CD14-positive monocyte (primary cell): ENCODE measurements around the gene LDLRAD2. TPM values are rescaled to one million over a fixed set of nuclear protein-coding genes. Genes with fewer than 3 reads are reported as not detected.

Experiments used
- DNase-seq, 3 donors: peaks; one replicate each; pipeline ENCODE4 v3.0.0-alpha.2; 2011 to 2022
- H2AFZ ChIP-seq: 2 replicates; pipeline ENCODE4 v1.6.0; 2012; ENCODE audit warnings: mild to moderate bottlenecking, low read depth, low read length, inconsistent platforms; ENCODE audit not compliant: insufficient read depth, poor library complexity, severe bottlenecking
- H3K27ac ChIP-seq, 2 donors: 1 replicate in 1 of 2; 2 replicates in 1 of 2; pipeline ENCODE4 v1.5.1; 2012 to 2013; ENCODE audit warnings: low read length in 2 of 2, control low read depth in 1 of 2, inconsistent platforms in 1 of 2, low read depth in 1 of 2, mild to moderate bottlenecking in 1 of 2
- H3K27me3 ChIP-seq, 2 donors: one replicate each; pipeline versions ENCODE4 v1.6.0 to v1.6.1; 2011 to 2013; ENCODE audit warnings: low read length in 2 of 2; ENCODE audit not compliant: control insufficient read depth in 2 of 2, insufficient read depth in 2 of 2
- H3K36me3 ChIP-seq, 2 donors: replicated peaks in 1 of 2; 1 replicate in 1 of 2; 2 replicates in 1 of 2; pipeline versions ENCODE4 v1.5.1 to v1.6.1; 2012 to 2013; ENCODE audit warnings: low read length in 2 of 2, control low read depth in 1 of 2, inconsistent platforms in 1 of 2, mild to moderate bottlenecking in 1 of 2; ENCODE audit not compliant: insufficient read depth in 2 of 2, control insufficient read depth in 1 of 2
- H3K4me1 ChIP-seq, 2 donors: 1 replicate in 1 of 2; 2 replicates in 1 of 2; pipeline versions ENCODE4 v1.5.1 to v1.6.1; 2012 to 2013; ENCODE audit warnings: low read length in 2 of 2, control low read depth in 1 of 2, inconsistent platforms in 1 of 2, mild to moderate bottlenecking in 1 of 2, moderate library complexity in 1 of 2; ENCODE audit not compliant: insufficient read depth in 2 of 2, control insufficient read depth in 1 of 2
- H3K4me2 ChIP-seq: replicated peaks from 2 replicates; pipeline ENCODE3; 2012; ENCODE audit warnings: low read length, moderate library complexity, mild to moderate bottlenecking; ENCODE audit not compliant: poor library complexity, severe bottlenecking; ENCODE audit errors: extremely low read depth
- H3K4me3 ChIP-seq, 3 experiments: fragments of 200-600 bp in 1 of 3; sonication (generic) in 1 of 3; replicated peaks in 1 of 3; 1 replicate in 2 of 3; 2 replicates in 1 of 3; pipeline ENCODE4 v1.5.1; 2011 to 2013; ENCODE audit warnings: low read length in 3 of 3, mild to moderate bottlenecking in 3 of 3, control low read depth in 2 of 3, low read depth in 2 of 3, inconsistent platforms in 1 of 3, moderate library complexity in 1 of 3
- H3K79me2 ChIP-seq: 2 replicates; pipeline ENCODE4 v1.6.0; 2012; ENCODE audit warnings: mild to moderate bottlenecking, control low read depth, inconsistent platforms, low read length, moderate library complexity; ENCODE audit not compliant: insufficient read depth
- H3K9ac ChIP-seq: 2 replicates; pipeline ENCODE4 v1.6.0; 2017; ENCODE audit warnings: low read length, mild to moderate bottlenecking; ENCODE audit not compliant: insufficient read depth, poor library complexity, severe bottlenecking
- H3K9me3 ChIP-seq, 2 donors: replicated peaks in 1 of 2; 1 replicate in 1 of 2; 2 replicates in 1 of 2; pipeline versions ENCODE4 v1.5.1 to v1.6.1; 2012 to 2013; ENCODE audit warnings: low read length in 2 of 2, control low read depth in 1 of 2; ENCODE audit not compliant: control insufficient read depth in 1 of 2, insufficient read depth in 1 of 2
- H4K20me1 ChIP-seq: 2 replicates; pipeline ENCODE4 v1.6.0; 2012; ENCODE audit warnings: mild to moderate bottlenecking, low read length, control low read depth, moderate library complexity; ENCODE audit not compliant: insufficient read depth
- H3K27ac Mint-ChIP-seq, 7 donors: one replicate each; pipeline ENCODE4 v1.8.0; 2020; ENCODE audit warnings: mild to moderate bottlenecking in 7 of 7, mixed read lengths in 7 of 7, moderate library complexity in 6 of 7, inconsistent platforms in 2 of 7
- H3K27me3 Mint-ChIP-seq, 3 donors: one replicate each; pipeline ENCODE4 v1.8.0; 2021 to 2022; ENCODE audit warnings: low read depth in 3 of 3, mild to moderate bottlenecking in 3 of 3, mixed read lengths in 3 of 3, moderate library complexity in 3 of 3, inconsistent platforms in 1 of 3
- H3K36me3 Mint-ChIP-seq, 2 donors: one replicate each; pipeline ENCODE4 v1.8.0; 2020; ENCODE audit warnings: mixed read lengths in 2 of 2, inconsistent platforms in 1 of 2, mild to moderate bottlenecking in 1 of 2
- H3K4me1 Mint-ChIP-seq: one replicate; pipeline ENCODE4 v1.8.0; 2020; ENCODE audit warnings: mild to moderate bottlenecking, mixed read lengths
- H3K4me3 Mint-ChIP-seq, 2 donors: one replicate each; pipeline ENCODE4 v1.8.0; 2020; ENCODE audit warnings: mild to moderate bottlenecking in 2 of 2, mixed read lengths in 2 of 2, moderate library complexity in 1 of 2
- H3K9me3 Mint-ChIP-seq, 7 donors: one replicate each; pipeline ENCODE4 v1.8.0; 2020 to 2022; ENCODE audit warnings: mixed read lengths in 7 of 7, mild to moderate bottlenecking in 6 of 7, moderate library complexity in 6 of 7, inconsistent platforms in 2 of 7
- CTCF ChIP-seq: fragments of 200-600 bp; IDR thresholded peaks from one replicate; pipeline ENCODE4 v1.8.0; 2022; ENCODE audit warnings: antibody characterized with exemption, mild to moderate bottlenecking
- WGBS: methylation state at CpG from one replicate; pipeline ENCODE4 v1.1.5; 2013; ENCODE audit warnings: missing lambda C conversion rate; ENCODE audit not compliant: insufficient coverage; 5-methylcytosine and 5-hydroxymethylcytosine counted together
- intact Hi-C, 2 donors: fragments of 100-400 bp; cut with micrococcal nuclease; formaldehyde crosslinking; loops; one replicate each; pipeline versions ENCODE4 v1.15.0 to v1.15.1; 2023
- polyA plus RNA-seq, 3 donors: library from polyadenylated mRNA; depleted of rRNA in 1 of 3; unstranded in 2 of 3; stranded (reverse) in 1 of 3; fragments of 300-500 nt in 2 of 3; fragments of >200 nt in 1 of 3; fragmentation: Illumina TruSeq in 2 of 3; gene quantifications; 1 replicate in 2 of 3; 2 replicates in 1 of 3; pipeline ENCODE4 v1.2.3, GENCODE V29; 2012 to 2021

The LDLRAD2 gene
- polyA plus RNA-seq, 3 donors = 0.63 TPM; not detected in 2

GRCh38 chr1:21823206-21823979, 11.3 kb downstream of the LDLRAD2 start:
- H3K4me3 Mint-ChIP-seq = peak overlapping the region; percentile 65 to 87
- H3K79me2 ChIP-seq = no peaks in the 10 kb centered on the region
- H3K4me1 ChIP-seq = peaks cover 13 to 14% of the 10 kb centered on the region in 2 donors
- WGBS = 48% methylated on average over 40 of the region's 44 CpGs
- no peaks in the 10 kb centered on the region for H4K20me1 ChIP-seq
- peak overlapping the region in 3 of 7 donors; percentile 54 to 61 (median 58) for H3K27ac Mint-ChIP-seq
- peaks cover 11% of the 10 kb centered on the region for H3K4me1 Mint-ChIP-seq
- H3K36me3 ChIP-seq = no peaks in the 10 kb centered on the region
- no peak overlapping the region for H3K27ac ChIP-seq
- peaks cover 2 to 7% (median 2%) of the 10 kb centered on the region in 3 donors for H3K27me3 Mint-ChIP-seq
- H3K9me3 ChIP-seq = no peaks in the 10 kb centered on the region
- H3K9ac ChIP-seq = peak overlapping the region; percentile 40
- TF ChIP-seq CTCF = no peak
- H2AFZ ChIP-seq = peak overlapping the region; percentile 77
- H3K4me3 ChIP-seq = peak overlapping the region in 1 of 3 experiments; percentile 58
- peaks cover 0 to 1% (median 0%) of the 10 kb centered on the region in 7 donors for H3K9me3 Mint-ChIP-seq
- H3K27me3 ChIP-seq = no peaks in the 10 kb centered on the region
- DNase-seq = peak; percentile 30 to 40 (median 34)
- intact Hi-C loops = no loop called here
- peak overlapping the region; percentile 64 for H3K4me2 ChIP-seq
- H3K36me3 Mint-ChIP-seq = no peaks in the 10 kb centered on the region

GRCh38 chr1:21823980-21824702, 12.1 kb downstream of the LDLRAD2 start:
- DNase-seq = no peak
- peaks cover 0 to 1% (median 0%) of the 10 kb centered on the region in 7 donors for H3K9me3 Mint-ChIP-seq
- H2AFZ ChIP-seq = peak overlapping the region; percentile 77
- no peaks in the 10 kb centered on the region for H3K27me3 ChIP-seq
- H4K20me1 ChIP-seq = no peaks in the 10 kb centered on the region
- peak overlapping the region; percentile 64 for H3K4me2 ChIP-seq
- peak overlapping the region in 1 of 7 donors; percentile 54 for H3K27ac Mint-ChIP-seq
- H3K9ac ChIP-seq = peak overlapping the region; percentile 40
- no peaks in the 10 kb centered on the region for H3K36me3 Mint-ChIP-seq
- H3K4me1 Mint-ChIP-seq = peaks cover 9% of the 10 kb centered on the region
- peak overlapping the region; percentile 65 to 87 for H3K4me3 Mint-ChIP-seq
- TF ChIP-seq CTCF = no peak
- H3K4me1 ChIP-seq = peaks cover 11 to 12% of the 10 kb centered on the region in 2 donors
- WGBS = 70% methylated on average over 9 of the region's 22 CpGs
- peaks cover 0 to 7% (median 0%) of the 10 kb centered on the region in 3 donors for H3K27me3 Mint-ChIP-seq
- no peaks in the 10 kb centered on the region for H3K79me2 ChIP-seq
- no peaks in the 10 kb centered on the region for H3K36me3 ChIP-seq
- intact Hi-C loops = no loop called here
- peak overlapping the region in 1 of 3 experiments; percentile 58 for H3K4me3 ChIP-seq
- no peaks in the 10 kb centered on the region for H3K9me3 ChIP-seq
- H3K27ac ChIP-seq = no peak overlapping the region
